ENCODE data around the gene RELT. TPM values are rescaled to one million over a fixed set of nuclear protein-coding genes. Genes with fewer than 3 reads are reported as not detected.

RELT gene
- total and polyA plus RNA-seq, 2 of the 13 experiments (the other 11 are each of a cell fraction or from before 2014, with no cell fraction given): 2.5 to 4.7 TPM

DNA sequence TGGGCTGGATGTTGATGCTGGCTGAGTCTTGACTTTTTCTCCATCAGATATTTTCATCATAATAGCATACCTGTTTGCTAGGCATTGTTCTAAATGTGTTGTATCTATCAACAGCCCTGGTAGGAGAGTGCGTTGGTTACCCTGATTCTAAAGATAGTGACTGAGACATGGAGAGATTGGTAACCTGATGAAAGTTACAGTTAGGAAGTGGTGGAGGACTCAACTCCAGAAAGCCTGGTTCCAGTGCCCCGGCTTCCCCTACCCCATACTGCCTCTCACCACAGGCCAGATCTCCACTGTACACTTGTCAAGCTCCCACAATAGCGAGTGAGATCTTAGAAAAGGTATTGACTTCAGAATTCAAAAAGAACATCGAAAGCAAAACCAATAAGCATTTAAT is 22.8 kb upstream of the RELT start:
- WGBS (ENCODE audit: low lambda C conversion rate): 97% methylated on average over 4 of the region's 4 CpGs

DNA sequence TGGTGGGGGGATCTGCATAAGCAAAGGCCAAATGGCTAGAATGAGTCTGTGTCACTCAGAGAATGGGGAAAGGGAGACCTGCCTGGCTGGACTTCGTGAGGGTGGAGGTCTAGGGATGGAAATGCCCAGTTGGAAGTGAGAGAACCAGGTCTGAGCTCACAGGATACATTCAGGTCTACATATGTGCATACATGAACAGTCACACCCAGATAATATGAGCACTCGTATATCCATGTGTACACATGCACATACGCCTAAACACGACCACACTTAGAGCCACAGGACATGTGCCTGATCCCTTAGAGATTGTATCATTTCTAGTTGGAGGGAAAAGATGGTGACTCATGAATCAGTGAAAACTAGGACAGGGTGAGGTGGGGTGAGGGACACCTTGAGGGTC is 21.1 kb upstream of the RELT start:
- TF ChIP-seq, protein P1, sequence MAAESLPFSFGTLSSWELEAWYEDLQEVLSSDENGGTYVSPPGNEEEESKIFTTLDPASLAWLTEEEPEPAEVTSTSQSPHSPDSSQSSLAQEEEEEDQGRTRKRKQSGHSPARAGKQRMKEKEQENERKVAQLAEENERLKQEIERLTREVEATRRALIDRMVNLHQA (CRISPR knock-in tag; IDR thresholded peaks at IDR 0.05): no peak
- TF ChIP-seq, protein P2, sequence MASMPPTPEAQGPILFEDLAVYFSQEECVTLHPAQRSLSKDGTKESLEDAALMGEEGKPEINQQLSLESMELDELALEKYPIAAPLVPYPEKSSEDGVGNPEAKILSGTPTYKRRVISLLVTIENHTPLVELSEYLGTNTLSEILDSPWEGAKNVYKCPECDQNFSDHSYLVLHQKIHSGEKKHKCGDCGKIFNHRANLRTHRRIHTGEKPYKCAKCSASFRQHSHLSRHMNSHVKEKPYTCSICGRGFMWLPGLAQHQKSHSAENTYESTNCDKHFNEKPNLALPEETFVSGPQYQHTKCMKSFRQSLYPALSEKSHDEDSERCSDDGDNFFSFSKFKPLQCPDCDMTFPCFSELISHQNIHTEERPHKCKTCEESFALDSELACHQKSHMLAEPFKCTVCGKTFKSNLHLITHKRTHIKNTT (CRISPR knock-in tag; IDR thresholded peaks at IDR 0.05): no peak
- TF ChIP-seq, protein P3, sequence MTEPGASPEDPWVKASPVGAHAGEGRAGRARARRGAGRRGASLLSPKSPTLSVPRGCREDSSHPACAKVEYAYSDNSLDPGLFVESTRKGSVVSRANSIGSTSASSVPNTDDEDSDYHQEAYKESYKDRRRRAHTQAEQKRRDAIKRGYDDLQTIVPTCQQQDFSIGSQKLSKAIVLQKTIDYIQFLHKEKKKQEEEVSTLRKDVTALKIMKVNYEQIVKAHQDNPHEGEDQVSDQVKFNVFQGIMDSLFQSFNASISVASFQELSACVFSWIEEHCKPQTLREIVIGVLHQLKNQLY (CRISPR knock-in tag; IDR thresholded peaks at IDR 0.05): no peak
- TF ChIP-seq ZNF761 (CRISPR knock-in tag; conservative IDR thresholded peaks at IDR 0.05): no peak
- H2AFZ ChIP-seq (ENCODE audit: low read length): no peak overlapping the region
- WGBS (ENCODE audit: low lambda C conversion rate): 97% methylated on average over 4 of the region's 4 CpGs
- FAIRE-seq (no peak), ATAC-seq (no peak), DNase-seq (ENCODE audit: low spot score) (no peak)
- no peaks in the 10 kb centered on the region for H3K79me2 ChIP-seq (ENCODE audit: insufficient read depth, low read length)
- in situ Hi-C loops (cut with HindIII; ENCODE audit: extremely low pct_ligation_motif_present, low pct_unique_long_range_greater_than_20kb): no loop called here
- H3K4me2 ChIP-seq (ENCODE audit: low read depth, low read length): no peak overlapping the region
- no peaks in the 10 kb centered on the region for H3K4me1 ChIP-seq (ENCODE audit: insufficient read depth, low read length)
- no peak overlapping the region for H3K4me3 ChIP-seq (replicated peaks in 1 of 3; ENCODE audit: insufficient read depth in 1 of 3, low read depth in 2 of 3, low read length in 3 of 3)
- 0 out of 2 replicates have a peak, but pooled peaks cover 3% of the 10 kb centered on the region for H4K20me1 ChIP-seq (ENCODE audit: insufficient read depth, low read length)
- H3K36me3 ChIP-seq (replicated peaks in 1 of 2; ENCODE audit: control insufficient read depth in 1 of 2, insufficient read depth in 2 of 2, low read length in 2 of 2): peaks cover 8 to 35% of the 10 kb centered on the region in 2 experiments; a peak in 4 of 5 replicates
- intact Hi-C loops (cut with micrococcal nuclease; ENCODE audit: unreplicated experiment): no loop called here
- no TSS peak for BruUV-seq (replicated peaks)
- H3K9me3 ChIP-seq (ENCODE audit: low read length): no peaks in the 10 kb centered on the region
- H3K9ac ChIP-seq (ENCODE audit: insufficient read depth, low read depth, low read length): no peak overlapping the region
- H3K27me3 ChIP-seq (ENCODE audit: control insufficient read depth in 1 of 2, insufficient read depth in 2 of 2, low read length in 2 of 2): no peaks in the 10 kb centered on the region
- ChIA-PET POLR2A (no interaction called here), CTCF (ENCODE audit: low intra/inter-chr PET ratio, low total read pairs) (no interaction called here)
- H3K27ac ChIP-seq (ENCODE audit: extremely low read length, insufficient read depth, low read length): no peak overlapping the region

More for the DNA sequence above, 22.8 kb upstream of the RELT start:
- no peaks in the 10 kb centered on the region for H3K27me3 ChIP-seq (ENCODE audit: control insufficient read depth in 1 of 2, insufficient read depth in 2 of 2, low read length in 2 of 2)
- H3K36me3 ChIP-seq (replicated peaks in 1 of 2; ENCODE audit: control insufficient read depth in 1 of 2, insufficient read depth in 2 of 2, low read length in 2 of 2): peaks cover 8 to 31% of the 10 kb centered on the region in 2 experiments; a peak in 4 of 5 replicates
- H3K27ac ChIP-seq (ENCODE audit: extremely low read length, insufficient read depth, low read length): no peak overlapping the region
- H3K9ac ChIP-seq (ENCODE audit: insufficient read depth, low read depth, low read length): no peak overlapping the region
- no peak overlapping the region for H3K4me2 ChIP-seq (ENCODE audit: low read depth, low read length)
- intact Hi-C loops (cut with micrococcal nuclease; ENCODE audit: unreplicated experiment) (no loop called here), in situ Hi-C loops (cut with HindIII; ENCODE audit: extremely low pct_ligation_motif_present, low pct_unique_long_range_greater_than_20kb) (loop anchor here (5.0 kb wide), 1 partner anchor 39 kb away; no protein-coding TSS in a partner anchor)
- POLR2A ChIA-PET: no interaction called here
- 0 out of 2 replicates have a peak, but pooled peaks cover 3% of the 10 kb centered on the region for H4K20me1 ChIP-seq (ENCODE audit: insufficient read depth, low read length)
- H2AFZ ChIP-seq (ENCODE audit: low read length): no peak overlapping the region
- no TSS peak for BruUV-seq (replicated peaks)
- DNase-seq (ENCODE audit: low spot score): no peak
- H3K9me3 ChIP-seq (ENCODE audit: low read length): no peaks in the 10 kb centered on the region
- no peaks in the 10 kb centered on the region for H3K4me1 ChIP-seq (ENCODE audit: insufficient read depth, low read length)
- TF ChIP-seq KAT8 (CRISPR knock-in tag; IDR thresholded peaks at IDR 0.05) (no peak), SSRP1 (CRISPR knock-in tag; IDR thresholded peaks at IDR 0.05) (no peak), RCOR2 (CRISPR knock-in tag; IDR thresholded peaks at IDR 0.05) (no peak), ZNF883 (CRISPR knock-in tag; IDR thresholded peaks at IDR 0.05; ENCODE audit: not compliant biosample characterization) (no peak)
- ATAC-seq: no peak
- no peaks in the 10 kb centered on the region for H3K79me2 ChIP-seq (ENCODE audit: insufficient read depth, low read length)
- no peak overlapping the region for H3K4me3 ChIP-seq (replicated peaks in 1 of 3; ENCODE audit: insufficient read depth in 1 of 3, low read depth in 2 of 3, low read length in 3 of 3)
- CTCF ChIA-PET (ENCODE audit: low intra/inter-chr PET ratio, low total read pairs): no interaction called here
- FAIRE-seq: no peak
